Panc1 (cell line): ENCODE results near the gene TALDO1.

Source experiments
- POLR2AphosphoS5 ChIP-seq: IDR thresholded peaks from 2 replicates; pipeline ENCODE4 v1.6.1; 2012; ENCODE audit warnings: mild to moderate bottlenecking, low read depth, low read length, moderate library complexity
- SIN3A ChIP-seq: IDR thresholded peaks from 2 replicates; pipeline ENCODE4 v1.6.1; 2012; ENCODE audit warnings: low read depth, mild to moderate bottlenecking, low read length, moderate library complexity, borderline replicate concordance; ENCODE audit not compliant: insufficient read depth
- TCF7L2 ChIP-seq: IDR thresholded peaks from 2 replicates; pipeline ENCODE4 v1.6.1; 2011; ENCODE audit warnings: mild to moderate bottlenecking, low read depth, low read length, inconsistent platforms
- TF ChIP-seq, protein P1 (sequence below): fragments of 450-650 bp; IDR thresholded peaks from 2 replicates; pipeline ENCODE4 v1.5.1; 2017; ENCODE audit warnings: mild to moderate bottlenecking
- TF ChIP-seq, protein P2 (sequence below), 2 experiments: IDR thresholded peaks; 2 replicates each; pipeline ENCODE4 v1.6.1; 2011 to 2012; ENCODE audit warnings: low read depth in 2 of 2, control low read depth in 1 of 2, low read length in 1 of 2, mild to moderate bottlenecking in 1 of 2, moderate library complexity in 1 of 2; ENCODE audit not compliant: insufficient read depth in 1 of 2

DNA sequence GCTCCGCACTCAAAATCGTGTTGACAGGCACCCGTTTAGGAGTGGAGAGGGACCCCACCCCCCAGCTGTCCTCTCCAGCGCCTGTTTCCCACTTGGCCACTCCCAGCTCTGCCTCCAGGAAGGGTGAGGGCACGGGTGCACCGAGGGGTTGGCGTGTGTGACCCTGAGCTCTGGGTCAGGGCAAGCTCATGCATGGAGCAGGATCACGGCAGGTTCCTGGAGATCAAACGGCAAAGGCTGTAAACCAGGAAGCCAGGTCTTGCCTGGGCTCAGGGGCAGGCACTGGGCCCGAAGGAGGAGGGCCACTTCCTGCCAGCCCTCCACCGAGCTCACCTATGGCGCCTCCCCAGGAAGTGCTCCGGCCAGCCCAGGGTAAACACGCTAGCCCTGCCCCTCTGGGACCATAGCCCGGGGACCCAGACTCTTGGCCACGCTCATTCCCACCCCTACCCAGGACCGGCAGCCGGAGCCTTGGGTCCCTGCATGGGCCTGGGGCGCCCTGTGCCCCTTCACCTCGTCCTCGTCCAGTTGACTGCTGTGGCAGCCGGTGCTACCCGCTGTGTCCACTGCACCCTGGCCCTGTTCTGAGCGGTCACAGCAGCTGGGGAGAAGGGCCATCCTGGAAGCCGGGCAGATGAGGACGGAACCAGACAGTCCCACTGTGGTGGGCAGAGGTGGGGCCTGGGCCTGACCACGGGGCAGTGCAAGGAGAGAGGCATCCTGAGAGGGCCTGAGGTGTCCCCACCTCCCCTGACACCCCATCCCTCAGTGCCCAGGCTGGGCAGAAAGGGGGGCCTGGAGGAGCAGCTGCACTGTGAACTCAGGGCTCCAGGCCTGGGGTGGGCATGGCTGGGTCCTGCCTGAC lies 42.3 kb upstream of the TALDO1 start:
- TF ChIP-seq, protein P1, sequence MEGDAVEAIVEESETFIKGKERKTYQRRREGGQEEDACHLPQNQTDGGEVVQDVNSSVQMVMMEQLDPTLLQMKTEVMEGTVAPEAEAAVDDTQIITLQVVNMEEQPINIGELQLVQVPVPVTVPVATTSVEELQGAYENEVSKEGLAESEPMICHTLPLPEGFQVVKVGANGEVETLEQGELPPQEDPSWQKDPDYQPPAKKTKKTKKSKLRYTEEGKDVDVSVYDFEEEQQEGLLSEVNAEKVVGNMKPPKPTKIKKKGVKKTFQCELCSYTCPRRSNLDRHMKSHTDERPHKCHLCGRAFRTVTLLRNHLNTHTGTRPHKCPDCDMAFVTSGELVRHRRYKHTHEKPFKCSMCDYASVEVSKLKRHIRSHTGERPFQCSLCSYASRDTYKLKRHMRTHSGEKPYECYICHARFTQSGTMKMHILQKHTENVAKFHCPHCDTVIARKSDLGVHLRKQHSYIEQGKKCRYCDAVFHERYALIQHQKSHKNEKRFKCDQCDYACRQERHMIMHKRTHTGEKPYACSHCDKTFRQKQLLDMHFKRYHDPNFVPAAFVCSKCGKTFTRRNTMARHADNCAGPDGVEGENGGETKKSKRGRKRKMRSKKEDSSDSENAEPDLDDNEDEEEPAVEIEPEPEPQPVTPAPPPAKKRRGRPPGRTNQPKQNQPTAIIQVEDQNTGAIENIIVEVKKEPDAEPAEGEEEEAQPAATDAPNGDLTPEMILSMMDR, result no peak
- TF ChIP-seq POLR2AphosphoS5 (peak; percentile 82; the same call in 1 of the 2 replicates), TCF7L2 (peak; percentile 95), SIN3A (no peak; the same call in 1 of the 2 replicates)
- TF ChIP-seq, protein P2, sequence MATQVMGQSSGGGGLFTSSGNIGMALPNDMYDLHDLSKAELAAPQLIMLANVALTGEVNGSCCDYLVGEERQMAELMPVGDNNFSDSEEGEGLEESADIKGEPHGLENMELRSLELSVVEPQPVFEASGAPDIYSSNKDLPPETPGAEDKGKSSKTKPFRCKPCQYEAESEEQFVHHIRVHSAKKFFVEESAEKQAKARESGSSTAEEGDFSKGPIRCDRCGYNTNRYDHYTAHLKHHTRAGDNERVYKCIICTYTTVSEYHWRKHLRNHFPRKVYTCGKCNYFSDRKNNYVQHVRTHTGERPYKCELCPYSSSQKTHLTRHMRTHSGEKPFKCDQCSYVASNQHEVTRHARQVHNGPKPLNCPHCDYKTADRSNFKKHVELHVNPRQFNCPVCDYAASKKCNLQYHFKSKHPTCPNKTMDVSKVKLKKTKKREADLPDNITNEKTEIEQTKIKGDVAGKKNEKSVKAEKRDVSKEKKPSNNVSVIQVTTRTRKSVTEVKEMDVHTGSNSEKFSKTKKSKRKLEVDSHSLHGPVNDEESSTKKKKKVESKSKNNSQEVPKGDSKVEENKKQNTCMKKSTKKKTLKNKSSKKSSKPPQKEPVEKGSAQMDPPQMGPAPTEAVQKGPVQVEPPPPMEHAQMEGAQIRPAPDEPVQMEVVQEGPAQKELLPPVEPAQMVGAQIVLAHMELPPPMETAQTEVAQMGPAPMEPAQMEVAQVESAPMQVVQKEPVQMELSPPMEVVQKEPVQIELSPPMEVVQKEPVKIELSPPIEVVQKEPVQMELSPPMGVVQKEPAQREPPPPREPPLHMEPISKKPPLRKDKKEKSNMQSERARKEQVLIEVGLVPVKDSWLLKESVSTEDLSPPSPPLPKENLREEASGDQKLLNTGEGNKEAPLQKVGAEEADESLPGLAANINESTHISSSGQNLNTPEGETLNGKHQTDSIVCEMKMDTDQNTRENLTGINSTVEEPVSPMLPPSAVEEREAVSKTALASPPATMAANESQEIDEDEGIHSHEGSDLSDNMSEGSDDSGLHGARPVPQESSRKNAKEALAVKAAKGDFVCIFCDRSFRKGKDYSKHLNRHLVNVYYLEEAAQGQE (IDR thresholded peaks at IDR 0.05; ENCODE audit: insufficient read depth in 1 of 2, low read depth in 2 of 2, low read length in 1 of 2), result peak in 1 of 2 experiments; percentile 33; a peak in 1 of 4 replicates
